Measurements from ENCODE around the gene MRTFA. TPM values are rescaled to one million over a fixed set of nuclear protein-coding genes. Genes with fewer than 3 reads are reported as not detected.
"Not testable (repeated sequence)": the region's sequence is repeated elsewhere in the genome, so short reads cannot be mapped to it uniquely, and the experiment has no call there.

MRTFA gene
- total and polyA plus RNA-seq, 4 donors: 7.5 to 22.0 (median 9.6) TPM

GRCh38 chr22:40557972-40558371, 78.5 kb downstream of the MRTFA start:
- H3K27ac ChIP-seq (ENCODE audit: low read depth in 1 of 2, low read length in 2 of 2): no peak overlapping the region
- no peaks in the 10 kb centered on the region for H3K9me3 ChIP-seq (ENCODE audit: control insufficient read depth in 4 of 4, low read length in 3 of 4)
- no peaks in the 10 kb centered on the region for H3K36me3 ChIP-seq (ENCODE audit: control insufficient read depth in 4 of 4, insufficient read depth in 3 of 4, low read depth in 1 of 4, low read length in 3 of 4)
- H3K9ac ChIP-seq (ENCODE audit: low read depth in 1 of 2, low read length in 2 of 2): no peak overlapping the region
- DNase-seq (ENCODE audit: low spot score): no peak
- no peak overlapping the region for H3K4me3 ChIP-seq (ENCODE audit: low read depth in 1 of 3, low read length in 3 of 3)
- TF ChIP-seq TAF1 (conservative IDR thresholded peaks at IDR 0.05): no peak
- no peak for TF ChIP-seq ATF3 (IDR thresholded peaks at IDR 0.05)
- TF ChIP-seq HNF4G (IDR thresholded peaks at IDR 0.05): no peak
- no peak for TF ChIP-seq MAX (IDR thresholded peaks at IDR 0.05)
- no peak for TF ChIP-seq REST (IDR thresholded peaks at IDR 0.05)
- no peak for TF ChIP-seq JUND (IDR thresholded peaks at IDR 0.05)
- no peak for TF ChIP-seq FOXA1 (IDR thresholded peaks at IDR 0.05)
- no peak for TF ChIP-seq RAD21 (IDR thresholded peaks at IDR 0.05)
- no peak for TF ChIP-seq HNF4A (conservative IDR thresholded peaks at IDR 0.05)
- TF ChIP-seq NR2F2 (IDR thresholded peaks at IDR 0.05): no peak
- no peak for TF ChIP-seq CTCF (IDR thresholded peaks at IDR 0.05; ENCODE audit: low read depth, low read length, missing input control)
- TF ChIP-seq ZBTB33 (IDR thresholded peaks at IDR 0.05): no peak
- TF ChIP-seq YY1 (IDR thresholded peaks at IDR 0.05): no peak
- TF ChIP-seq FOXA2 (IDR thresholded peaks at IDR 0.05): no peak
- no peak for TF ChIP-seq EGR1 (IDR thresholded peaks at IDR 0.05; ENCODE audit: low read depth in 2 of 2)
- no peaks in the 10 kb centered on the region for H3K4me1 ChIP-seq (ENCODE audit: control insufficient read depth in 4 of 4, insufficient read depth in 4 of 4, low read length in 3 of 4)
- 97% methylated on average over 2 of the region's 2 CpGs for WGBS
- no peaks in the 10 kb centered on the region for H3K27me3 ChIP-seq (ENCODE audit: control insufficient read depth in 4 of 4, insufficient read depth in 4 of 4, low read length in 3 of 4)

- no peaks in the 10 kb centered on the region for H3K27me3 ChIP-seq (ENCODE audit: control insufficient read depth in 4 of 4, insufficient read depth in 4 of 4, low read length in 3 of 4)
- H3K9ac ChIP-seq (ENCODE audit: low read depth in 1 of 2, low read length in 2 of 2): no peak overlapping the region
- no peaks in the 10 kb centered on the region for H3K9me3 ChIP-seq (ENCODE audit: control insufficient read depth in 4 of 4, low read length in 3 of 4)
- H3K4me1 ChIP-seq (ENCODE audit: control insufficient read depth in 4 of 4, insufficient read depth in 4 of 4, low read length in 3 of 4): no peaks in the 10 kb centered on the region
- DNase-seq (ENCODE audit: low spot score): no peak
- H3K4me3 ChIP-seq (ENCODE audit: low read depth in 1 of 3, low read length in 3 of 3): no peak overlapping the region
- WGBS: 96% methylated on average over 1 of the region's 1 CpG
- TF ChIP-seq JUND (IDR thresholded peaks at IDR 0.05) (no peak), GABPA (IDR thresholded peaks at IDR 0.05 in 1 of 2, conservative IDR thresholded peaks at IDR 0.05 in 1 of 2) (no peak)
- H3K36me3 ChIP-seq (ENCODE audit: control insufficient read depth in 4 of 4, insufficient read depth in 3 of 4, low read depth in 1 of 4, low read length in 3 of 4): peaks cover 0 to 3% (median 0%) of the 10 kb centered on the region in 4 donors
- H3K27ac ChIP-seq (ENCODE audit: low read depth in 1 of 2, low read length in 2 of 2): no peak overlapping the region
These were observed 79.9 kb downstream of the MRTFA start for GRCh38 chr22:40556641-40557040.

GRCh38 chr22:40554023-40554422, 82.5 kb downstream of the MRTFA start:
- H3K4me1 ChIP-seq (ENCODE audit: control insufficient read depth in 4 of 4, insufficient read depth in 4 of 4, low read length in 3 of 4); H3K4me3 ChIP-seq (ENCODE audit: low read depth in 1 of 3, low read length in 3 of 3); H3K27ac ChIP-seq (ENCODE audit: low read depth in 1 of 2, low read length in 2 of 2); H3K27me3 ChIP-seq (ENCODE audit: control insufficient read depth in 4 of 4, insufficient read depth in 4 of 4, low read length in 3 of 4); DNase-seq (ENCODE audit: low spot score); H3K36me3 ChIP-seq (ENCODE audit: control insufficient read depth in 4 of 4, insufficient read depth in 3 of 4, low read depth in 1 of 4, low read length in 3 of 4); H3K9me3 ChIP-seq (ENCODE audit: control insufficient read depth in 4 of 4, low read length in 3 of 4); H3K9ac ChIP-seq (ENCODE audit: low read depth in 1 of 2, low read length in 2 of 2): not testable (repeated sequence)
- 100% methylated on average over 1 of the region's 1 CpG for WGBS
